ENCODE measurements around the gene APPL1. TPM values are rescaled to one million over a fixed set of nuclear protein-coding genes. Genes with fewer than 3 reads are reported as not detected.
"Not testable (repeated sequence)": the region's sequence is repeated elsewhere in the genome, so short reads cannot be mapped to it uniquely, and the experiment has no call there.

The APPL1 gene
- polyA plus RNA-seq, 5 donors, result 31.2 to 51.0 (median 47.9) TPM

GRCh38 chr3:57261119-57261518 is 33.6 kb downstream of the APPL1 start:
- DNase-seq, result no peak

DNA sequence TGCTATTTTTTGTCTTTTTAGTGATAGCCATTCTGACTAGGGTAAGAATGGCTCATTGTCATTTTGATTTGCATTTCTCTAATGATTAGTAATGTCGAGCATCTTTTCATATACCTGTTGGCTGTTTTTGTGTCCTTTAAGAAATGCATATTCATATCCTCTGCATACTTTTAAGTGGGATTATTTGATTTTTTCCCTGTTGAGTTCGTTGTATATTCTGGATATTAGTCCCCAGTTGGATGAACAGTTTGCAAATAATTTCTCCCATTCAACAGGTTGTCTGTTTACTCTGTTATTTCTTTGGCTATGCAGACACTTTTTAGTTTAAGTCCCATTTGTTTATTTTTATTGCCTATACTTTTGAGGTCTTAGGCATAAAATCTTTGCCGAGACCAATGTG is 34.4 kb downstream of the APPL1 start:
- no peak for DNase-seq

- no peak for DNase-seq
Measured at GRCh38 chr3:57268416-57268815, 40.9 kb downstream of the APPL1 start.

GRCh38 chr3:57274845-57275244 is 47.3 kb downstream of the APPL1 start:
- DNase-seq, result no peak

DNA sequence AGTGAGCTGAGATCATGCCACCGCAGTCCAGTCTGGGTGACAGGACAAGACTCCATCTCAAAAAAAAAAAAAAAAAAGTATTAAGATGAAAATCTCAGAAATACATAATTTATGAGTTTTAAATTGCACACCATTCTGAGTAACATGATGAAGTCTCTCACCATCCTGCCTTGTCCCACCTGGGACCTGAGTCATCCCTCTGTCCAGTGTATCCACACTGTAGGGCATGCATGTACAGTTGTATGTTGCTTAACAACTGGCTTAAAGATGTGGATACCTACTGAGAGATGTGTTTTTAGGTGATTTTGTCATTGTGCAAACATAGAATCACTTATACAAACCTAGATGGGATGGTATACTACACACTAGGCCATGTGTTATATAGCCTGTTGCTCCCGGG is 47.9 kb downstream of the APPL1 start:
- DNase-seq, result no peak

GRCh38 chr3:57278237-57278636 is 50.7 kb downstream of the APPL1 start:
- no peak for DNase-seq

- DNase-seq, result no peak
Measured at GRCh38 chr3:57279685-57280084, 52.2 kb downstream of the APPL1 start.

DNA sequence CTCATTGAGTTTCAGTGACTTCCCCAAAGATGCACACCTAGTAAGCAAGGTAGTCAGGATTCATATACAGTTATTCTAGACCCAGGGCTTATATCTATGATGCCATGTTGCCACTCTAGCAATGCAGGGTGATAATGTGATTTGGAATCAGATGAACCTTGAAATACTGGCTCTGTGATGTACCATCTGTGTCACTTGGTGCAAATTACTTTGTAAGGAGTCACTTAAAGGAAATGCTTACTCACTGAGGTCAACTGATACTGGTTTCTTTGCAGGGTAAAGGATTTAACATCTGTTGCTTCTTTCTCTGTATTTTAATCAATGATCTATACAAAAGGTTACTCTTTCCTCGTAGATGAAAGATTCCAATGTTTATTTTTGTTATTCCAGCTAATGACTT is 54.2 kb downstream of the APPL1 start:
- DNase-seq, result no peak

GRCh38 chr3:57283334-57283733 is 55.8 kb downstream of the APPL1 start:
- DNase-seq, result no peak

DNA sequence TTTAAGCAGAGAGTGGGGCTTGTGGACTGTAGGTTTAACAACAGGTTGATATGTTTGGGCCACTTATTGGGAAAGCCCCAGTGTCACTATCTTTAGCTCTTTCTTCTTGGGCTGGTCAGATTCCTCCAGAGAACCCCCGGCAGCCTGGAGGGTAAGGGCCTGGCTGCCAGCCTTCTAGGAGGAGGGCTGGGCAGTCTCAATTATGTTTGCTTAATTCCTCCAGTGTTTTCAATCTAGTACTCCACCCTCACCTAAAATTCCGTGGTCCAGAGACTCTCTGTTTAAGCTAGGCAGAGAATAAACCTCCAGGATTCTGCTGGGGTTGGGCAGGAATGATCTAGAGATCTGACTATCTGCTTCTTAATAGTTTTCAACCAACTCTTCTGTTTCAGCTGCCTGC is 59.7 kb downstream of the APPL1 start:
- DNase-seq, result no peak

- DNase-seq, result no peak
Measured at GRCh38 chr3:57288403-57288802, 60.9 kb downstream of the APPL1 start.

GRCh38 chr3:57292159-57292896 is 64.8 kb downstream of the APPL1 start, which contains the start of gene ASB14:
TSS of gene ASB14 (minus strand) at chr3:57292685. CDS start at chr3:57292033, 652 bp downstream.
- DNase-seq, result no peak

- DNase-seq, result no peak
Measured at GRCh38 chr3:57292897-57293526, 65.5 kb downstream of the APPL1 start.

DNA sequence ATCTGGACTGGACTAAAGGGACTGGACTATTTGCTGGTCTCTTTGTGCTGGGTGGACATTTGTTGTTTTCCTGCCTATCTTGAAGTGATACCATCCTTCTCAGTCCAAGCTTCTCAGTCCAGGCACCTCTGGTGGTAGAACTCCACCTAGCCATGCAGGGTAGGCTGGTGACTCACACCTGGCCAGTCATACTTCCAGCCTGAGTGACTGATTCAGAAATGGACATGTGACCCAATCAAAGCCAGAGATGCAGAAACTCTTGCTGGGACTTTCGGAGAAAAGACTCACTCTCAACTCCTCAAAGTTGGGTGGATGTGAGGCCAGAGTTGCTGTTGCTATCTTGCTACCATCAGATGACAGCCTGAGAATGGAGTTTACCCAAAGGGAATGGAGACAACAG is 70.5 kb downstream of the APPL1 start:
- DNase-seq, result no peak

GRCh38 chr3:57303520-57303919 is 76.0 kb downstream of the APPL1 start:
- not testable (repeated sequence) for DNase-seq

DNA sequence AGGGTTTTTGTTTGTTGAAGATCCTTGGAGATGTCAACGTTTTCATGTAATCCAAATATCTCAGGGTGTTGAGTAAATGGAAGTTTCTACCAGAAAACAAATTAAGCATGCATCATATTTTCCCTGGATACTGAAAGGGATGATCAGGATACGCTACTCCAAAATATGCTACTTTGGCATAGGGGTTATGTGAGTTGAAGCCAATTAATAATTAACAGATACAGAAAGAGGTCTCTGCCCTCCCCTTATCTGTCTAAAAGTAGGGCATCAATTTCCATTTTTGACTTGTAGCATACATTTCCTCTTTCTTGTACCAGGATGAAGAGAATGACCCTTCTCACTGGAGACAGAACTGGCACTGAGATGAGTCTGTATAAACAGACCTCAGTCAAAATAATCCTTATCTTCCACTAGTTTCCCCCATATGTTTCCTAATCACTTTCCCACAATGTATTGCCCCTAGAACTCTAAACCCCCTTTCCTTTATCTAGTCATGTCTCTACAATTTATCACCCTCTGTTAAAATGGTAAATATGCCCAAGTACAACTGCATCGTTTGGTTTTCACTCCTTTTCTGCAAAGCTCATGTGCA is 82.3 kb downstream of the APPL1 start:
- no peak for DNase-seq

- DNase-seq, result no peak
Measured at GRCh38 chr3:57314204-57314603, 86.7 kb downstream of the APPL1 start.

Other genes with a start within 250 kb of the APPL1 start
- not detected for gene SPATA12, start 167.1 kb upstream of the APPL1 start, polyA plus RNA-seq (ENCODE audit: insufficient read depth in 1 of 5, insufficient read length in 5 of 5, low replicate concordance in 1 of 5)
- 10 to 100 TPM in 4 of 5 donors, 1 to 10 TPM in 1; 9.3 to 12.2 (median 10.9) TPM for gene IL17RD, start 62.4 kb upstream of the APPL1 start, polyA plus RNA-seq (ENCODE audit: insufficient read depth in 1 of 5, insufficient read length in 5 of 5, low replicate concordance in 1 of 5)
- 1 to 10 TPM; 3.3 to 4.9 (median 3.9) TPM for gene HESX1, start 27.8 kb upstream of the APPL1 start, polyA plus RNA-seq (ENCODE audit: insufficient read depth in 1 of 5, insufficient read length in 5 of 5, low replicate concordance in 1 of 5)
- gene ASB14, start 65.0 kb downstream of the APPL1 start, polyA plus RNA-seq (ENCODE audit: insufficient read depth in 1 of 5, insufficient read length in 5 of 5, low replicate concordance in 1 of 5), result 1 to 10 TPM in 4 of 5 donors, under 1 TPM in 1; 0.96 to 2.0 (median 1.9) TPM